ENCODE results near the gene SF3A1.
A peak's percentile ranks its signal among the peaks of the same experiment; 100 is the strongest.
"Not testable (repeated sequence)": the region's sequence is repeated elsewhere in the genome, so short reads cannot be mapped to it uniquely, and the experiment has no call there.

SF3A1 gene

GRCh38 chr22:30348809-30349208 is 7.9 kb downstream of the SF3A1 start:
- H3K4me3 ChIP-seq (ENCODE audit: low read depth, low read length), result no peak overlapping the region

- no peak overlapping the region for H3K4me3 ChIP-seq (ENCODE audit: low read depth, low read length)
Observed at GRCh38 chr22:30348404-30348803, 8.3 kb downstream of the SF3A1 start.

DNA sequence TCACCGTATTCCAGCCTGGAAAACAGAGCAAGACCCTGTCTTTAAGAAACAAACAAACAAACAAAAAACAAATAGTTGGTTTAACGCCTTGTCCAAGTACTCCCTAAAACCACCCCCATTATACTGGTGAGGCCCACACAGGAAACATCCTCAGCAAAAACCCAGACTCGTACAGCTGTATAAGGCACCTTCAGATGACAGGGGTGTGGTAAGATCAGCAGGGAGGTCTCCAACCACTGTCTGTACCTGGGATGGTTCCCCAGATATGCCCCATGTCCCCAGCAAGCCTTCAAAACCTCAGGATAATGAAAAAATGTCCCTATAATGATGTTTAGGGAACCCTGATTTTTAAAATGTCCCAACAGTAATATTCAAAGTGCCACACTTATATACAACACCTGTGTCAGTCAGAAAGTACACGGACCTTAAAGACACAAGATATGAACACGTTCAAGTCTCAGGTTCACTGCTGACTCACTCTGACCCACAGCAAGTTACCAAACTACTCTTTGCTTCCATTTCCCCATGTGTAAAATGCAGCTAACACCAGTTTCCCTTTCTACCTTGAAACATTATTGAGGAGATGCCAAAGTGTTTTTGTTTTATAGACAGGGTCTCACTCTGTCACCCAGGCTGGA is 9.3 kb downstream of the SF3A1 start:
- H3K4me3 ChIP-seq (ENCODE audit: low read depth, low read length), result no peak overlapping the region

DNA sequence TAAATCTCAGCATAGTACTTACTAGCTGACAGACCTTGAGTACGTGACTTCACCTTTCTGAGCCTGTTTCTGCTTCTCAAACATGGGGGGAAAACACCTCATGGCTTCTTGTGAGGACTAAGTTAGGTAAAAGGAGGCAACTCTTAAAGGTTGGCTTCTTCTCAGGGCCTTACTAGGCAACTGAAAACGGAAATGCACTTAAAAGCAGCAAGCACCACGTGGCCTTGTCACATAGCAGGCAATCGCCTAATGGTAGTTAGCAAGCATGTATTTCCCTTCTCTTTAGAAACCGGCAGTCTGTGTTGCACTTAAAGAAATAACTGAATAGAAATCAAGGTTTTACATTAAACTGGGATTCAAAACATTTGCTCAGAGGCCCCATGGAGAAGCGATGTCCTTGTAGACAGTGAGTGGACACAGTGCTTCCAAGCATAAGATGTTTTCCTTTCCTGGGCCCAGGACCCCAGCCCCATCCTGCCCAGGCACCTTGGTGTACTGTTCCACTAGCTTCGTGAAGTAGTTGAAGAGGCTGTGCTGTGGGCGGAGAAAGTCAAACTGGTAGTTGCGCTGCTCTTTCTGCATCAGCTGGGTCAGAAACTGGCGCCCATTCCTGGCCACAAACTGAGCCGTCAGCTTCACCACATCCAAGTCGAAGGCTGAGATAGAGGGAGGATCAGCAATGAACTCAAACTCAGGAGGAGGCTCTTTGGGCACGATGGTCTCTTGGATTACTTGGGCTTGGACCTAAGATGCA is 12.1 kb downstream of the SF3A1 start:
- H3K4me3 ChIP-seq (ENCODE audit: low read depth, low read length), result no peak overlapping the region

- H3K4me3 ChIP-seq (ENCODE audit: low read depth, low read length), result no peak overlapping the region
Observed at GRCh38 chr22:30340911-30341685, 15.6 kb downstream of the SF3A1 start.

- H3K4me3 ChIP-seq (ENCODE audit: low read depth, low read length), result no peak overlapping the region
Observed at GRCh38 chr22:30338802-30339201, 17.9 kb downstream of the SF3A1 start.

- not testable (repeated sequence) for H3K4me3 ChIP-seq (ENCODE audit: low read depth, low read length)
Observed at GRCh38 chr22:30338341-30338740, 18.4 kb downstream of the SF3A1 start.

GRCh38 chr22:30337461-30337778 is 19.3 kb downstream of the SF3A1 start:
- no peak overlapping the region for H3K4me3 ChIP-seq (ENCODE audit: low read depth, low read length)

DNA sequence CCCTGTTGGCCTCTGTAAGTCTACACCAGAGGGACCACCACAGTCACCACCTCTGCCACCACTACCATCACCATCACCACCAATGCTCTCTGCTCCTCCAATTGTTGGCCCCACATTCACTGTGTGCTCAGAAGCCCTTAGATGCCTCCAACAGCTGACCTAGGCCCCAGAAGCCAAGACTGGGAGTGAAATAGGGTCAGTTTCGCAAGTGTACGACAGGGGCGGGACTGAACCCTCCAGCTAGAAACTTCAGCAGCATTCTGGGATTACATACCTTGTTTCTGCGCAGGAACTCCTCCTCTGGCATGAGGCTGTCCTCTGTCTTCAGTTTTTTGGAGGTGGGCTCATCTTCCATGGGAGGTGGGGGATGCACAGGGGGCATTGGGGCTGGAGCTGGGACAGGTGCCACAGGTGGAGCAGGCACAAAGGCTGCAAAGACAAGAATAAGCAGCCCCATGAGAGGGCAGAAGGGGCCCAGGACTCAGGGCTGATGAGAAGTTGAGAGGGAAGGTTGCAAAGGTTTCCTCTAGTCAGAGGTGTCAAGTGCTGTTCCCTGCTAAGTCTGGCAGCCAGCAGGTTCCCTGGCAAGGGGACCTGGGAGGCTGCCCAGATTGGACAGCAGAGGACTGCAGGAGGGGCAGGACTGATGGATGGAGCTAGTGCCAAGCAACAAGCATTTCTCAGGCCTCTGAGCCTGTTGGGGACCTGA is 19.8 kb downstream of the SF3A1 start:
- H3K4me3 ChIP-seq (ENCODE audit: low read depth, low read length), result no peak overlapping the region

DNA sequence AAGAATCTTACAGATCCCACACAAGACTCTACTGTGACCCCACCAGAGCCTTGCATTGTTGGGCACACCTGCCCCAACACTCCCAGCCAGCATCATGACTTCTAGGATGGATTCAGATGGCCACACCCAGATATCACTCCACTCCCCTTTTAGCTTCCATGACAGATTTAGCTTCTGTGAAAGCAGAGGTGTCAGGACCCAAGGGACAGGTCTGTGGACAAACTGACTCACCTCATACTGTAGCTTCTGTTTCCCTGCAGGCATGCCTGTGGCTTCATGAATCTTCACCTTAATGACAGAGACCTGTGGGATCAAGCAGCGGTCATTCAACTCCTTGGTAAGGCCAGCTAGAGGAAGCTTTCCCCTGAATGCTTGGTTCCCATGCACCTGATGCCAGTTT is 21.5 kb downstream of the SF3A1 start:
- no peak overlapping the region for H3K4me3 ChIP-seq (ENCODE audit: low read depth, low read length)

DNA sequence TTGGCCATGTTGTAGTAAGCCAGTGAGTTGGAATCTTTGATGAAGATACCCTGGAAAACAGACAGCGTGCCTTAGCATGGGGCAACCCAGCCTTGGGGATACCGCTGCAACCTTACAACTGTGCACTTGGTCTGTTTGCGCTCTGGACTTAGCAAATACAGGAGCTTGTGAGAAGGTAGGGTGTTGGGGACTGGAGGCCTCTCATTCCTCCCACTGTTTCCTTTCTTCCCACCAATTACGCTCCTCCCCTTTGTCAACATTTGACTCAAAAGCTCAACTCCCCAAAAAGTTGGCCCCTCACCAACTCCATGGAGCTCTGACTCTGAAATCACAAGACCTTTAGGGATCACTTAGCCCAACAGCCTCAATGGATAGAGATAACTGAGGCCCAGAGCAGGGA is 22.0 kb downstream of the SF3A1 start:
- no peak overlapping the region for H3K4me3 ChIP-seq (ENCODE audit: low read depth, low read length)

DNA sequence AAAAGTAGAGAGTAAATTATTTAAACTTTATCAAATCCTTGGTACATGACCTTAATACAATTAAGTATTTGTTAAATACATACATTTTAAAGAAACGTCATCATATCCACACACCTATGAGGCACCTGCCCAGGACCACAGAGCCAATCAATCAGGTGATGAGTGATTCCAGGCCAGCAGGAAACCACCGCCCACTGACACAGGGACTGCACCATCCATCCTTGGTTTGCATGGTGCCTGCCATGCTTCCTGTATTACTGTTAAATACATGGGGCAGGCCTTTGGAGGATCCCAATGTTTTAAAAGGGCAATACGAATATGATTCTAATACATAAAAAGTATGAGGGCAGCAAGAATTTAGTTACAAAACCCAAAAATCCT is 23.0 kb downstream of the SF3A1 start:
- no peak overlapping the region for H3K4me3 ChIP-seq (ENCODE audit: low read depth, low read length)

DNA sequence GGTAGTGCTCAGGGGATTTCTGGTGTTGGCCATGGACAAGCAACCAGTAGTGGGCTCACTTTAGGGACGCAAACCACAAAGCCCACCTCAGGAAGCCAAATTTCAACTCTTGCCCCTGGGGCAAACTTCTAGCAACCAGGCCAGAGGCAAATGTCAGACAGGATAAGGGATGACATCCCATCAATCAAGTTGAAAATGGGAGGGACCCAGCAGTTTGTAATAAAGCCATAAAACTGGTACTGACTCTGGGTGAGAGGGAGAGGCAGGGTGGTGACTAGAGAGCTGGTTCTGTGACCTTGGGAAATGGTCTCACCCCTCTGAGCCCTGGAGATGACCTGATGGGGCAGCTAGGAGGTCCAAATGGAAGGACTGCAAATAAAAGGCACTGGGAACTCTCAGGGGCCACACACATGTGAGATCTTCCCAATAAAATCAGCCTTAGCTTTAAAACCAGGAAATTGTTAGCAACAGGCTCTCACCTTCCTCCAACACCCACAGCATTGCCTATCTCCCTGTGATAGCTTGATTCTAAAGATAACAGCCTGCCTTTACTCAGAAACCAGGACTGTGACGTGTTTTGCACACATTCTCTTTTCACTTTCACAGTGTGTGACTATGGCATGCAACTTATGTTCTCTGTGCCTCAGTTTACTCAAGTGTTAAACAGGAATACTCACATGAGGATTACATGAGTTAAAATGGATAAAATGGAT is 23.5 kb downstream of the SF3A1 start:
- H3K4me3 ChIP-seq (ENCODE audit: low read depth, low read length), result no peak overlapping the region

GRCh38 chr22:30332551-30332950 is 24.1 kb downstream of the SF3A1 start:
- H3K4me3 ChIP-seq (ENCODE audit: low read depth, low read length), result no peak overlapping the region

DNA sequence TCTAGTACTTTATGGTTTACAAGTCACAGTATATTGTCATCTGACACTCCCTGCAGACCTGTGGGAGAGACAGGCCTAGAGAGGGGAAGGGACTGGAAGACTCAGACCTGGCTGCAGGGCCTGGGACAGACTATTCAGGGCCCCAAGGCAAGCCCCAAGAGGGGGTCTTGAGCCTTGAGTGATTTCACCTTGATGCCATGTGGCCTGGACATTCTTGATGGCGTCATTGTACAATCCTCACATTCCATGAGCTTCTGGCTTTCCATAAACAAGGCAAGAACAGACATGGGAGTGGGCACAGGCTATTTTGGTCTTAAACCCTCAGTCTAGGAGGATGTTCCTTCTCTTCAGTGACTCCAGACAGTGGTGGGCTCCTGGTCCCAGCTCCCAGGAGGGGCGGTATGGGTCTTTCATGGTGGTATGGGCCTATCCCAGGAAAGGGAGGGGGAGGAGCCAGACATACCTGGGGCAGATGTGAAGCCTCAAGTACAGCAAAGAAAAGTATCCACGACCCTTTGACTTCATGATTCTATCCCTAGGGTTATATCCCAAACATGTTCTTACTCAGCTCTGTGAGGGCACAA is 28.1 kb downstream of the SF3A1 start:
- H3K4me3 ChIP-seq (ENCODE audit: low read depth, low read length), result no peak overlapping the region

DNA sequence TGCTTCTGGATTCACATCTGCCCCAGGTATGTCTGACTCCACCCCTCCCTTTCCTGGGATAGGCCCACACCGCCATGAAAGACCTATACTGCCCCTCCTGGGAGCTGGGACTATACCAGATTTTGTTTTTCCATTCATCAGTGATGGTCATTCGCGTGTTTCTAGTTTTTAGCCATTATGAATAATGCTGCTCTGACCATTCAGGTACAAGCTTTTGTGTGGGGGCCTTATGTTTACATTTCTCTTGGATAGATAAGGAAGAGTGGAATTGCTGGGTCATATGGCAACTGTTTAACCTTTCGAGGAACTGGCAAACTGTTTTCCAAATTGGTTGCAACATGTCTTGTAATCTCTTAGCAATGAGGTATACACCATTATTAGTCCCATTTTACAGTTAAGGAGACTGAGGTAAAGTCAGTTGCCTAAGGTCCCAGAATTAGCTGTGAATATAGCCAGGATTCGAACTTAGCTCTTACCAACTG is 28.8 kb downstream of the SF3A1 start:
- no peak overlapping the region for H3K4me3 ChIP-seq (ENCODE audit: low read depth, low read length)

DNA sequence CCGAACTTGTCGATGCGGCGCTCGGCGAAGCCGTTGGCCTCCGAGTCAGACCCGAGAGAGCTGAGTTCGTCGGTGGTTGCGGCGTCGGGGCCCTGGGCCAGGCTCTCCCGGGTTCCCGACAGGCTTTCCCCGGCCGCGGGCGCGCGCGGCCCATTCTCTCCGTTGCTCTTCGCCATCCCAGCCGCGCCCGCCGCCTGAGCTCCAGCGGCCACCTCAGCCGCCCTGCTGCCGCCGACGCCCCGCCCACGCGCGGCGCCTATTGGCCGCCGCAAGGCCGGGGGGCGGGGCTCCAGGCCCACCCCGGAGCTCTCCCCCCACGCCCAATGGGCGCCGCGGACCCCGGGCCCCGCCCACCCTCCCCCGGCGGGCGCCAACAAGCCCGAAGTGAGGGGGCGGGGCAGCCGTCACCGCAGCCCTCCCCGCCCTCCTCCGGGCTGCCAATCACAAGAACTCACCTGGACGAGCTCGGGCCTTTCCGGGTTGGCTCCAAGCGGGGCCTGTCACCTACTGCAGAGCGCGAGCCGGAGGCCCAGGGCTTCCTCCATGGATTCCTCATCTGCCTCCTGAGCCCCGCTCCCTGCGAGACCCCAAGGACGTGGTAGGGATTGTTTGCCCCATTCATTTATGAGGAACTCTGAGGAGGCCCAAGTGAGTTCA is 29.9 kb downstream of the SF3A1 start, which contains the start of gene TBC1D10A:
Gene TBC1D10A, minus strand, starts transcription at position 236 of the 657 bp plus-strand sequence. Its CDS starts 60 bp downstream, at position 176.
- H3K4me3 ChIP-seq (ENCODE audit: low read depth, low read length), result peak within 1 kb of the TSS; percentile 63

GRCh38 chr22:30326255-30326705 is 30.4 kb downstream of the SF3A1 start:
- H3K4me3 ChIP-seq (ENCODE audit: low read depth, low read length), result peak overlapping the region; percentile 63

- peak overlapping the region; percentile 41 for H3K4me3 ChIP-seq (ENCODE audit: low read depth, low read length)
Observed at GRCh38 chr22:30325724-30326254, 30.9 kb downstream of the SF3A1 start.

Data from iPS-11a (cell line).